H1 (cell line): Measurements from ENCODE around the gene LMTK3. TPM values are rescaled to one million over a fixed set of nuclear protein-coding genes. Genes with fewer than 3 reads are reported as not detected.
A peak's percentile ranks its signal among the peaks of the same experiment; 100 is the strongest.

ENCODE experiments used
- CTCF ChIA-PET: fragments of 300-600 bp; sonication (Branson Sonifier 250); formaldehyde crosslinking; loops from one replicate; lab custom pipeline; 2021; ENCODE audit not compliant: partially characterized antibody; lab: Charles Lee
- POLR2A ChIA-PET: fragments of 300-600 bp; sonication (Branson Sonifier 250); formaldehyde crosslinking; loops from one replicate; lab custom pipeline; 2021; ENCODE audit warnings: inconsistent platforms; ENCODE audit not compliant: partially characterized antibody; lab: Charles Lee
- DNase-seq, 2 experiments: peaks; one replicate each; pipeline versions ENCODE4 v3.0.0 to v3.0.0-alpha.2; 2010 to 2022; ENCODE audit warnings: low spot score in 2 of 2, low read depth in 1 of 2, mixed read lengths in 1 of 2
- FAIRE-seq: peaks from 2 replicates; lab custom pipeline; 2011; peaks lifted over from hg19 to GRCh38; lab: Jason Lieb, UNC
- H2AFZ ChIP-seq: 2 replicates; pipeline ENCODE4 v1.8.1; 2012; ENCODE audit warnings: low read length, inconsistent platforms
- H2AK5ac ChIP-seq: 2 replicates; pipeline ENCODE4 v1.6.1; 2013; ENCODE audit warnings: low read depth, low read length
- H2BK120ac ChIP-seq: replicated peaks from 2 replicates; pipeline ENCODE3; 2013; ENCODE audit warnings: low read depth, low read length, inconsistent platforms
- H2BK12ac ChIP-seq: 2 replicates; pipeline ENCODE4 v1.6.1; 2013; ENCODE audit warnings: low read depth, low read length
- H2BK15ac ChIP-seq: 2 replicates; pipeline ENCODE4 v1.6.1; 2013; ENCODE audit warnings: low read length
- H2BK20ac ChIP-seq: 2 replicates; pipeline ENCODE4 v1.6.1; 2013; ENCODE audit warnings: low read length
- H2BK5ac ChIP-seq: 2 replicates; pipeline ENCODE4 v1.6.1; 2013; ENCODE audit warnings: low read depth, low read length
- H3K14ac ChIP-seq: 2 replicates; pipeline ENCODE4 v1.6.1; 2013; ENCODE audit warnings: inconsistent platforms; ENCODE audit not compliant: insufficient read length
- H3K18ac ChIP-seq: 2 replicates; pipeline ENCODE4 v1.6.1; 2013; ENCODE audit warnings: low read length; ENCODE audit errors: extremely low read depth
- H3K23ac ChIP-seq: 2 replicates; pipeline ENCODE4 v1.6.1; 2013; ENCODE audit warnings: inconsistent platforms; ENCODE audit not compliant: insufficient read length
- H3K23me2 ChIP-seq: 2 replicates; pipeline ENCODE4 v1.6.1; 2013; ENCODE audit warnings: low read depth, low read length
- H3K27ac ChIP-seq: 2 replicates; pipeline ENCODE4 v1.6.1; 2011; ENCODE audit warnings: low read depth, low read length, inconsistent platforms
- H3K27me3 ChIP-seq, 4 experiments: replicated peaks in 1 of 4; 1 replicate in 1 of 4; 2 replicates in 3 of 4; pipeline versions ENCODE4 v1.6.1 to v1.8.1; 2011 to 2013; ENCODE audit warnings: low read length in 3 of 4, mild to moderate bottlenecking in 3 of 4, inconsistent platforms in 2 of 4, mixed read lengths in 2 of 4, moderate library complexity in 1 of 4; ENCODE audit not compliant: control insufficient read depth in 3 of 4, insufficient read depth in 3 of 4; ENCODE audit errors: extremely low read depth in 1 of 4
- H3K36me3 ChIP-seq, 4 experiments: 2 replicates each; pipeline versions ENCODE4 v1.6.1 to v1.8.1; 2011 to 2013; ENCODE audit warnings: mild to moderate bottlenecking in 4 of 4, low read length in 3 of 4, moderate library complexity in 2 of 4, control low read depth in 1 of 4, inconsistent platforms in 1 of 4; ENCODE audit not compliant: insufficient read depth in 4 of 4, control insufficient read depth in 2 of 4
- H3K4ac ChIP-seq: replicated peaks from 2 replicates; pipeline ENCODE3; 2013; ENCODE audit warnings: low read length, low read depth, mixed read lengths, inconsistent platforms; ENCODE audit not compliant: insufficient read length
- H3K4me1 ChIP-seq, 4 experiments: replicated peaks in 1 of 4; 1 replicate in 1 of 4; 2 replicates in 3 of 4; pipeline versions ENCODE4 v1.6.1 to v1.8.1; 2011 to 2013; ENCODE audit warnings: low read length in 3 of 4, inconsistent platforms in 2 of 4, mixed read lengths in 1 of 4; ENCODE audit not compliant: insufficient read depth in 4 of 4, control insufficient read depth in 3 of 4
- H3K4me2 ChIP-seq, 2 experiments: 2 replicates each; pipeline versions ENCODE4 v1.6.1 to v1.8.1; 2011 to 2013; ENCODE audit warnings: low read depth in 2 of 2, low read length in 2 of 2, control low read depth in 1 of 2, inconsistent platforms in 1 of 2, mild to moderate bottlenecking in 1 of 2; ENCODE audit not compliant: insufficient read depth in 1 of 2
- H3K4me3 ChIP-seq, 4 experiments: fragments of 200-600, 300-600 bp in 1 of 4; sonication (generic), shearing (Covaris generic), sonication (Bioruptor Twin) in 1 of 4; 2 replicates each; pipeline versions ENCODE4 v1.5.1 to v1.8.1; 2011 to 2016; ENCODE audit warnings: low read length in 4 of 4, low read depth in 3 of 4, control low read depth in 2 of 4, inconsistent platforms in 2 of 4, mild to moderate bottlenecking in 2 of 4, mixed read lengths in 1 of 4, moderate library complexity in 1 of 4; ENCODE audit not compliant: insufficient read depth in 2 of 4; ENCODE audit errors: extremely low read depth in 1 of 4
- H3K56ac ChIP-seq: replicated peaks from 2 replicates; pipeline ENCODE3; 2013; ENCODE audit warnings: low read depth, mild to moderate bottlenecking, mixed read lengths, low read length, inconsistent platforms; ENCODE audit not compliant: insufficient read length
- H3K79me1 ChIP-seq: 2 replicates; pipeline ENCODE4 v1.6.1; 2013; ENCODE audit warnings: low read depth, low read length, control low read depth
- H3K79me2 ChIP-seq, 2 experiments: 2 replicates each; pipeline versions ENCODE4 v1.6.1 to v1.8.1; 2012 to 2013; ENCODE audit warnings: low read length in 2 of 2, mild to moderate bottlenecking in 2 of 2, inconsistent platforms in 1 of 2; ENCODE audit not compliant: insufficient read depth in 2 of 2, control insufficient read depth in 1 of 2
- H3K9ac ChIP-seq, 4 experiments: replicated peaks in 1 of 4; 1 replicate in 1 of 4; 2 replicates in 3 of 4; pipeline versions ENCODE4 v1.6.1 to v1.8.1; 2011 to 2013; ENCODE audit warnings: low read depth in 3 of 4, low read length in 3 of 4, control low read depth in 2 of 4, mild to moderate bottlenecking in 2 of 4, moderate library complexity in 2 of 4, inconsistent platforms in 1 of 4; ENCODE audit errors: extremely low read depth in 1 of 4
- H3K9me3 ChIP-seq, 2 experiments: 2 replicates each; pipeline versions ENCODE4 v1.6.1 to v1.8.1; 2012 to 2013; ENCODE audit warnings: mild to moderate bottlenecking in 2 of 2, moderate library complexity in 2 of 2, control low read depth in 1 of 2, inconsistent platforms in 1 of 2, low read depth in 1 of 2, low read length in 1 of 2, mixed read lengths in 1 of 2; ENCODE audit not compliant: insufficient read depth in 2 of 2
- H4K20me1 ChIP-seq, 2 experiments: replicated peaks in 1 of 2; 2 replicates each; pipeline versions ENCODE3 to v1.8.1; 2011 to 2013; ENCODE audit warnings: inconsistent platforms in 2 of 2, low read length in 2 of 2, mild to moderate bottlenecking in 1 of 2; ENCODE audit not compliant: insufficient read depth in 2 of 2, control insufficient read depth in 1 of 2
- H4K5ac ChIP-seq: 2 replicates; pipeline ENCODE4 v1.6.1; 2013; ENCODE audit warnings: low read length, low read depth, mixed read lengths, inconsistent platforms; ENCODE audit not compliant: insufficient read length
- H4K8ac ChIP-seq: 2 replicates; pipeline ENCODE4 v1.8.0; 2013; ENCODE audit warnings: mild to moderate bottlenecking, moderate library complexity, low read length, inconsistent platforms; ENCODE audit not compliant: insufficient read depth; ENCODE audit errors: extremely low read depth
- H4K91ac ChIP-seq: replicated peaks from 2 replicates; pipeline ENCODE3; 2013; ENCODE audit warnings: low read length, mixed read lengths, inconsistent platforms; ENCODE audit not compliant: insufficient read length
- BACH1 ChIP-seq: IDR thresholded peaks from 2 replicates; pipeline ENCODE4 v1.6.1; 2012; ENCODE audit warnings: low read length, improper control_type of control experiment
- CHD1 ChIP-seq: IDR thresholded peaks from 2 replicates; pipeline ENCODE4 v1.6.1; 2012; ENCODE audit warnings: low read depth, low read length, improper control_type of control experiment
- CHD2 ChIP-seq: IDR thresholded peaks from 2 replicates; pipeline ENCODE4 v1.6.1; 2012; ENCODE audit warnings: low read length, improper control_type of control experiment
- FOSL1 ChIP-seq: IDR thresholded peaks from 2 replicates; pipeline ENCODE4 v1.6.1; 2011; ENCODE audit warnings: mild to moderate bottlenecking, low read depth, low read length, moderate library complexity; ENCODE audit not compliant: insufficient read depth
- GTF2F1 ChIP-seq: IDR thresholded peaks from 2 replicates; pipeline ENCODE4 v1.6.1; 2012; ENCODE audit warnings: low read depth, low read length, improper control_type of control experiment, borderline replicate concordance
- KDM4A ChIP-seq: IDR thresholded peaks from one replicate; pipeline ENCODE4 v1.7.1; 2012; ENCODE audit warnings: low read depth, mild to moderate bottlenecking, moderate library complexity, low read length, inconsistent platforms; ENCODE audit not compliant: severe bottlenecking
- PHF8 ChIP-seq: fragments of 200-600 bp; sonication (generic); conservative IDR thresholded peaks from 2 replicates; pipeline ENCODE4 v1.7.1; 2012; ENCODE audit warnings: low read depth, mild to moderate bottlenecking, inconsistent platforms, low read length, moderate library complexity
- SAP30 ChIP-seq: fragments of 300-600 bp; sonication (generic); IDR thresholded peaks from 2 replicates; pipeline ENCODE4 v1.7.1; 2012; ENCODE audit warnings: low read length, moderate library complexity, mild to moderate bottlenecking, inconsistent platforms; ENCODE audit not compliant: insufficient read depth, insufficient replicate concordance
- TAF1 ChIP-seq: IDR thresholded peaks from 2 replicates; pipeline ENCODE4 v1.6.1; 2011; ENCODE audit warnings: mild to moderate bottlenecking, low read depth, low read length
- TEAD4 ChIP-seq: IDR thresholded peaks from 2 replicates; pipeline ENCODE4 v1.6.1; 2012; ENCODE audit warnings: low read depth, low read length, inconsistent platforms, mixed read lengths
- WGBS, 2 experiments: shearing (Covaris generic) in 1 of 2; methylation state at CpG; one replicate each; pipeline versions ENCODE4 v1.1.6 to v1.1.7; 2013 to 2015; ENCODE audit warnings: low lambda C conversion rate in 2 of 2, mixed read lengths in 2 of 2, inconsistent platforms in 1 of 2, low coverage in 1 of 2, missing lambda C conversion rate in 1 of 2; ENCODE audit not compliant: insufficient replicate concordance in 2 of 2, insufficient coverage in 1 of 2, insufficient read length in 1 of 2; ENCODE audit errors: extremely low coverage in 1 of 2, missing lambda C conversion rate in 1 of 2; 5-methylcytosine and 5-hydroxymethylcytosine counted together
- polyA plus RNA-seq, 7 experiments: library from polyadenylated mRNA; depleted of rRNA in 3 of 7; stranded (reverse) in 5 of 7; unstranded in 2 of 7; fragments of >200 nt in 5 of 7; fragments of 200-250 nt in 2 of 7; gene quantifications; 1 replicate in 5 of 7; 2 replicates in 1 of 7; 4 replicates in 1 of 7; pipeline versions ENCODE4 v1.2.1 to v1.2.3, GENCODE V29; 2011 to 2013; ENCODE audit warnings: missing spikeins in 2 of 7, mixed read lengths in 2 of 7
- total RNA-seq: library from RNA; stranded (reverse); fragmentation: NEBNext Ultra II Directional; extraction: Animal tissue kit (Norgen Biotek cat#: 25700); gene quantifications from 2 replicates; pipeline ENCODE4 v1.2.1, GENCODE V29; 2021

LMTK3 gene
- total and polyA plus RNA-seq, 2 of the 8 experiments (the other 6 are each of a cell fraction or from before 2014, with no cell fraction given): 2.7 to 12.4 TPM

GRCh38 chr19:48469934-48470680, 41.5 kb downstream of the LMTK3 start:
- Histone ChIP-seq H3K18ac (no peak overlapping the region), H3K14ac (no peak overlapping the region), H3K79me2 (peaks cover 0 to 12% of the 10 kb centered on the region in 2 experiments; a peak in 1 of 4 replicates), H3K79me1 (peaks cover 4% of the 10 kb centered on the region; the same call in 1 of the 2 replicates), H2BK15ac (no peak overlapping the region), H4K91ac (no peak overlapping the region), H4K8ac (no peak overlapping the region; the same call in 1 of the 2 replicates), H3K36me3 (peaks cover 31 to 46% (median 44%) of the 10 kb centered on the region in 4 experiments), H3K4me1 (peaks cover 0 to 9% (median 1%) of the 10 kb centered on the region in 4 experiments; a peak in 3 of 7 replicates), H2BK12ac (no peak overlapping the region), H3K9ac (peak overlapping the region in 3 of 4 experiments; percentile 29 to 41 (median 38); a peak in 4 of 7 replicates), H2BK5ac (no peak overlapping the region), H3K23me2 (no peaks in the 10 kb centered on the region; the same call in 1 of the 2 replicates), H4K20me1 (peaks cover 13 to 18% of the 10 kb centered on the region in 2 experiments), H3K23ac (no peak overlapping the region), H2AFZ (no peak overlapping the region), H2AK5ac (no peak overlapping the region), H3K9me3 (no peaks in the 10 kb centered on the region), H4K5ac (no peak overlapping the region), H3K27ac (no peak overlapping the region), H2BK120ac (no peak overlapping the region), H2BK20ac (no peak overlapping the region), H3K56ac (no peak overlapping the region), H3K4ac (no peak overlapping the region), H3K27me3 (no peaks in the 10 kb centered on the region), H3K4me2 (peak overlapping the region; percentile 67 to 71), H3K4me3 (peak overlapping the region; percentile 54 to 84 (median 80))
- FAIRE-seq: no peak
- CTCF ChIA-PET: interaction anchor here (0.6 to 1.5 kb wide), 13 partner anchors 11 to 410 kb away, joined by 3 to 8 read pairs (median 3); partner anchors contain the start of genes GRIN2D and KDELR1
- WGBS, 2 experiments: 81% methylated on average over 17 of the region's 20 CpGs; no CpG with 5 or more reads in 1 of the 2 experiments
- DNase-seq: no peak
- POLR2A ChIA-PET: interaction anchor here (0.6 to 11.4 kb wide), 18 partner anchors 8 to 378 kb away, joined by 3 to 176 read pairs (median 6); partner anchors contain the start of genes FAM83E, GRWD1, KCNJ14 and KDELR1
- no peak for TF ChIP-seq SAP30
- no peak for TF ChIP-seq TAF1
- TF ChIP-seq PHF8: no peak
- TF ChIP-seq TEAD4: no peak
- no peak for TF ChIP-seq KDM4A
- no peak for TF ChIP-seq FOSL1
- no peak for TF ChIP-seq CHD2
- no peak for TF ChIP-seq BACH1
- no peak for TF ChIP-seq GTF2F1
- TF ChIP-seq CHD1: no peak
